GM12864 (cell line): Measurements from ENCODE around the gene PPM1L.
"Not testable (repeated sequence)": the region's sequence is repeated elsewhere in the genome, so short reads cannot be mapped to it uniquely, and the experiment has no call there.

ENCODE experiments used
- DNase-seq: peaks from one replicate; pipeline ENCODE4 v3.0.0-alpha.2; 2011; ENCODE audit warnings: low read depth
- H3K4me3 ChIP-seq: 2 replicates; pipeline ENCODE4 v1.5.1; 2011; ENCODE audit warnings: mild to moderate bottlenecking, low read depth, low read length, control low read depth
- TF ChIP-seq, protein P1 (sequence below): IDR thresholded peaks from 2 replicates; pipeline ENCODE4 v1.5.1; 2011; ENCODE audit warnings: low read depth, mild to moderate bottlenecking, moderate library complexity, low read length, control low read depth, inconsistent platforms; ENCODE audit errors: missing control alignments

Gene PPM1L

DNA sequence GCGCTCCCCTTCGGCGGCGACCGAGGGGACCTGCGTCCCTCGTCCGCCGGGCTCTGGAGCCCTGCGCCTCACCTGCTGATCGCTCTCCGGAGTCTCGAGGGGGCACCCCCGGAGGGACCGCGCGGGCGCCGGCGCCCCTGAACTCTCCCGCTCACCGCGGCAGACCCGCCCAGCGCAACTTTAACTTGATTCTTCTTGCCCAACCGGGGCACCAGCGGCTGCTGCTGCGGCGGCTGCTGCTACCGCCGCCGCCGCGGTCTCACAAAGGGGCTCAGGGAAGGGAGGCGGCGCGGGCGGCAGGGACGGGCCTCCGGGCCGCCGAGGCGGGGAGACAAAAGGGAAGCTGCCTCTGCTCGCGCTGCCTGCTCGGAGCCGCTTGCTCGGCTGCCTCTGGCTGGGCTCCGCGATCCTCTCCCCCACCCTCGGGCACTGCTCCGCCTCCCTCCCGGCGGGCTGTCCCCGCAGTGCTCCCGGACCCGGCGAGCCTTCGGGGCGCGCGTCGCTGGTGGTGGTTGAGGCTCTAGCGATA lies at the start of gene PPM1L:
Gene PPM1L (plus strand): TSS at position 456 of the 529 bp plus-strand sequence.
- TF ChIP-seq, protein P1, sequence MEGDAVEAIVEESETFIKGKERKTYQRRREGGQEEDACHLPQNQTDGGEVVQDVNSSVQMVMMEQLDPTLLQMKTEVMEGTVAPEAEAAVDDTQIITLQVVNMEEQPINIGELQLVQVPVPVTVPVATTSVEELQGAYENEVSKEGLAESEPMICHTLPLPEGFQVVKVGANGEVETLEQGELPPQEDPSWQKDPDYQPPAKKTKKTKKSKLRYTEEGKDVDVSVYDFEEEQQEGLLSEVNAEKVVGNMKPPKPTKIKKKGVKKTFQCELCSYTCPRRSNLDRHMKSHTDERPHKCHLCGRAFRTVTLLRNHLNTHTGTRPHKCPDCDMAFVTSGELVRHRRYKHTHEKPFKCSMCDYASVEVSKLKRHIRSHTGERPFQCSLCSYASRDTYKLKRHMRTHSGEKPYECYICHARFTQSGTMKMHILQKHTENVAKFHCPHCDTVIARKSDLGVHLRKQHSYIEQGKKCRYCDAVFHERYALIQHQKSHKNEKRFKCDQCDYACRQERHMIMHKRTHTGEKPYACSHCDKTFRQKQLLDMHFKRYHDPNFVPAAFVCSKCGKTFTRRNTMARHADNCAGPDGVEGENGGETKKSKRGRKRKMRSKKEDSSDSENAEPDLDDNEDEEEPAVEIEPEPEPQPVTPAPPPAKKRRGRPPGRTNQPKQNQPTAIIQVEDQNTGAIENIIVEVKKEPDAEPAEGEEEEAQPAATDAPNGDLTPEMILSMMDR, result no peak
- peak within 1 kb of the TSS; percentile 61 for H3K4me3 ChIP-seq
- no peak for DNase-seq

DNA sequence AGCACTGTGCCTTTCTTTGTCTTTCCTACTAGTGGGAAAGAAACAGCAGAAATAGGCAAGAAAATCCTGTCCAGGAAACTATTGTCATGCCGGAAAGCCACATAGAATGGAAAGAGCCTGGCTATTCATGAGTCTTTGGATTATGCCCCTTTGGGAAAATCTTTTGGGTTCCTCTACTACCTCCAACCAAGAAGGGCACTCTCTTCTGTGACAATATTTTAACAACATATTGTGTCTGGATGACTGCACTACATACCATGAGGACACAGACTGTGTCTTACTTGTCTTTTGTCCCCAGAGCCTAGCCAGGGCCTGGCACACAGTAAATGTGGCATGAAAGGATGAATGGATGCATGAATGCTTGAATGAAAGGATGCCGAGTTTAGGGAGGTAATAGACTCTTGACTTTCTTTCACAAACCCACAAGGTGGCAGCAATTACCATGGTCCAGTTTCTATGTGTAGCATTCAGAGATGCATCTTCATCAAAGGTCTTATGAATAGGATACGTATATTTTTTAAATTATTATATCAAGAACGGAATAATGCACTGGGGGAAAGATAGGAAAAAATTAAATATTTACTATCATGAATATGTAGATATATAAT lies 48.7 kb upstream of the PPM1L start:
- no peak overlapping the region for H3K4me3 ChIP-seq
- no peak for DNase-seq
- TF ChIP-seq, protein P1, result peak; percentile 42

DNA sequence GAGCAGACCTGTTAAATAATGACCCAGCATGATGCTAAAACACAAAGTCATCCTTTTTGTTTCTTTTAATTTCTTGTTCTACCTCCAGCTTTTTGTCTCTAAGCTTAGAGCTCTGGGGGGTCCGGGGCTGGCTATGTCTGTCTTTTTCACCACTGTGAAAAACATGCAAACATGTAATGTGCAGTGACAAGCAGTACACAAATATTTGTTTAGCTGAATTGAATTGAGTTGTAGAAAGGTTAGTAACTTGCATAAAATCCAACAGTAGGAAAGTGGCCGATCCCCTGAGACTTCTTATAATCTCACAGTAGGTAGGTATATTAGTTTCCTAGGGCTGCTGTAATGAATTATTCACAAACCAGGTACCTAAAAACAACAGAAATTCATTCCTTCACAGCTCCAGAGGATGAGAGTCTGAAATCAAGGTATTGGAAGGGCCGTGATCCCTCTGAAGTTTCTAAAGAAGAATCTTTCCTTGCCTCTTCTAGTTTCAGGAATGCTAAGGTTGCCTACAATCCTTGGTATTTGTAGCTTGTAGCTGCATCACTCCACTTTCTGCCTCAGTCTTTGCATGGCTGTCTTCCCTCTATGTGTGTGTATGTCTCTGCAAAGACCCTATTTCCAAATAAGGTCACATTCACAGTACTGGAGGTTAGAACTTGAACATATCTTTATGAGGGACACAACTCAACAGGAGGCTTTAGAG lies 46.4 kb upstream of the PPM1L start:
- TF ChIP-seq, protein P1, result no peak
- no peak overlapping the region for H3K4me3 ChIP-seq
- DNase-seq, result no peak

DNA sequence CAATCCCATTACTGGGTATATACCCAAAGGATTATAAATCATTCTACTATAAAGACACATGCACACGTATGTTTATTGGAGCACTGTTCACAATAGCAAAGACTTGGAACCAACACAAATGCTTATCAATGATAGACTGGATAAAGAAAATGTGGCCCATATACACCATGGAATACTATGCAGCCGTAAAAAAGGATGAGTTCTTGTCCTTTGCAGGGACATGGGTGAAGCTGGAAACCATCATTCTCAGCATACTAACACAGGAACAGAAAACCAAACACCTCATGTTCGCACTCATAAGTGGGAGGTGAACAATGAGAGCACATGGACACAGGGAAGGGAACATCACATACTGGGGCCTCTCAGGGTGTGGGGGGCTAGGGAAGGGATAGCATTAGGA lies 42.9 kb upstream of the PPM1L start:
- DNase-seq, H3K4me3 ChIP-seq: not testable (repeated sequence)

DNA sequence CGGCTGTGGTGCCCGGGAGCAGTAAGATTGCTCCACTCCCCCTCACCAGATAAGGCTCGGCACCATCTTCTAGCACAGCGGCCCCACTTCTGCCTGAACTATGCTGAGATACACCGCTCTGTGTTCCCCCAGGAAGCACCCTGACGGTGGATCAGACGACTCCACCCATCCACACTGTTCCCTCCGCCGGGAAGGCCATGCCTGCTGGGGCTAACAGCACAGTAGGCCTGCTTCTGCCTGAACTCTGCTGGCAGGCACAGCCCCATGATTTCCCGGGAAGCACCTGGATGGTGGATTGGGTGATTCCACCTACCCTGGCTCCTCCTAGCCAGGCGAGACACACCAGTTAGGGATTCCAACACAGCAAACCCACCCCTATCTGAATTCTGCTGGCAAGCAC lies 36.3 kb upstream of the PPM1L start:
- H3K4me3 ChIP-seq, result no peak overlapping the region
- no peak for DNase-seq
- TF ChIP-seq, protein P1, result no peak

DNA sequence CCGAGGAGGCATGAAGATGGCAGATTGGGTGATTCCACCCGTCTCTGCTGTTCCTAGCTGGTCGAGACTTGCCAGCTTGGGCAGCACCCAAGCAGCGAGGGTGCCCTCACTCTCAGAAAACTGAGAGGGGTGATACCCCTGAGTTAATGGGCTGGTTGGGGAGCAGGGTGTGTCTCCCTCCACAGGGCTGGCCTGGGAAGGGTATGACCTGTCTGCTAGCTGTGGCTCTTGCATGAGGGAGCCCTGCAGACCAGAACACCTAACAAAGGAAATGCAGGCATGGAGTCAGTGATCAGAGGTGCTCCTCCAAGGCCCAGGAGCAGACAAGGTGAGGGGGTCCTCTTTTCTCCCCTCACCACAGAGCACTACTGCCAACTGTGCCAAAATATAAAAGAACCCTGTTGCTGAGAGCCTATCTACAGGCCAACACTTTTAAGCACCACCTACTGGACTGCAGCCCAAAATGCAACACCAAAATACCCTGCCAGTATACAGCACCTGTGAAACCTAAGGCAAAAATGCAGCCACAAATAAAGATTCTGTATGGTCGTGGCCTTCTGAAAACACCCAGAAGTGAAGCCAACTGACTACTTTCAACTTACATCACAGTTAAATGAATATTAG lies 35.8 kb upstream of the PPM1L start:
- no peak for DNase-seq
- H3K4me3 ChIP-seq, result no peak overlapping the region
- TF ChIP-seq, protein P1, result peak; percentile 52

DNA sequence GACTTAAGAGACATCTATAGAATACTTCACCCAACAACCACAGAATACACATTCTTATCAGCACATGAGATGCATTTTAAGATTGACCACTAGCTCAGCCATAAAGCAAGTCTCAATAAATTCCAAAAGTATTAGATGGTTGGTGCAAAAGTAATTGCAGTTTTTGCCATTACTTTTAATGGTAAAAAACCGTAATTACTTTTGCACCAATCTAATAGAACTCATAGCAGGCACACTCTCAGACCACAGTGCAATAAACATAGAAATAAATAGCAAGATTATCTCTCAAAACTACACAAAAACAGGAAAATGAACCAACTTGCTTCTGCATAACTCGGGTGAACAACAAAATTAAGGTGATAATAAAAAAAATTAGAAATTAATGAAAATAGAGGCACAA lies 33.7 kb upstream of the PPM1L start:
- DNase-seq, result no peak
- TF ChIP-seq, protein P1, result no peak
- H3K4me3 ChIP-seq, result no peak overlapping the region
